NT2/D1 (cell line): ENCODE measurements around the gene FGFBP1.

Experiments used
- SUZ12 ChIP-seq: IDR thresholded peaks from 2 replicates; pipeline ENCODE4 v1.6.1; 2011; ENCODE audit not compliant: insufficient read length, insufficient read depth; ENCODE audit errors: extremely low read depth
- YY1 ChIP-seq: IDR thresholded peaks from 2 replicates; pipeline ENCODE4 v1.6.1; 2011; ENCODE audit not compliant: insufficient read length, insufficient read depth

DNA sequence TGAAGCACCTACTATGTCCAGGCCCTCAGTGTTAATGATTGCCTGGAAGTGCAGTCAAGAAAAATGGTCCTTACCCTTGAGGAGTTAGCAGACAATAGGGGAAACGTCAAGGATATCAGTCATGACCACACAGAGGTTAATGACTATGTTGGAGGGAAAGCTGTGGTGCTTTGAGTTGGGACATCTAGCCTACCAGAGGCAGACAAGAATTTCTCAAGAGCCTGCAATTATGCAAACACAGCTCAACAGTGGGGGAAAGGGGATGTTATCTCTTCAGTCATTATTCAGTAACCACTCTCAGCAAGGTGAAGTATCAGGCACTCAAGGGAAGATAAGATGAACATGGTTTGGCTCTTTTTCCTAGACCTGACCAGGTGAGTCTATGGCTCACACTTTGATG, 7.0 kb upstream of the FGFBP1 start:
- TF ChIP-seq YY1, result no peak
- no peak for TF ChIP-seq SUZ12
